Lung (tissue), 12 donors: ENCODE data around the gene IER3. TPM values are rescaled to one million over a fixed set of nuclear protein-coding genes. Genes with fewer than 3 reads are reported as not detected.
A peak's percentile ranks its signal among the peaks of the same experiment; 100 is the strongest.

ENCODE experiments used
- ATAC-seq: fragments of 200-7000 bp; cut with Tn5 transposase; one replicate; pipeline ENCODE4 v1.9.1; 2020; ENCODE audit warnings: moderate number of reproducible peaks; ENCODE audit not compliant: insufficient read depth, low FRiP score
- DNase-seq, 3 donors: peaks; one replicate each; pipeline ENCODE4 v3.0.0-alpha.2; 2013 to 2017
- H3K27ac ChIP-seq, 2 donors: one replicate each; pipeline ENCODE4 v1.5.1; 2013; ENCODE audit warnings: mild to moderate bottlenecking in 2 of 2, moderate library complexity in 2 of 2, control low read depth in 1 of 2, inconsistent platforms in 1 of 2, low read depth in 1 of 2, low read length in 1 of 2
- H3K27me3 ChIP-seq, 3 donors: one replicate each; pipeline ENCODE4 v1.5.1; 2013; ENCODE audit warnings: low read length in 2 of 3; ENCODE audit not compliant: control insufficient read depth in 3 of 3, insufficient read depth in 3 of 3
- H3K36me3 ChIP-seq, 4 donors: one replicate each; pipeline ENCODE4 v1.5.1; 2013; ENCODE audit warnings: low read length in 4 of 4, mild to moderate bottlenecking in 1 of 4, moderate library complexity in 1 of 4; ENCODE audit not compliant: control insufficient read depth in 4 of 4, insufficient read depth in 4 of 4
- H3K4me1 ChIP-seq, 5 donors: one replicate each; pipeline ENCODE4 v1.5.1; 2013; ENCODE audit warnings: low read length in 5 of 5, mild to moderate bottlenecking in 2 of 5, moderate library complexity in 1 of 5; ENCODE audit not compliant: control insufficient read depth in 5 of 5, insufficient read depth in 5 of 5
- H3K4me3 ChIP-seq: one replicate; pipeline ENCODE4 v1.5.1; 2013; ENCODE audit warnings: mild to moderate bottlenecking, control low read depth, moderate library complexity
- H3K9ac ChIP-seq, 2 donors: one replicate each; pipeline ENCODE4 v1.5.1; 2013; ENCODE audit warnings: low read length in 2 of 2, control low read depth in 1 of 2; ENCODE audit not compliant: insufficient read depth in 1 of 2
- H3K9me3 ChIP-seq, 4 donors: one replicate each; pipeline ENCODE4 v1.5.1; 2013; ENCODE audit warnings: low read length in 3 of 4, mild to moderate bottlenecking in 1 of 4, moderate library complexity in 1 of 4; ENCODE audit not compliant: control insufficient read depth in 4 of 4, insufficient read depth in 3 of 4
- WGBS, 2 donors: extraction: QIAGEN DNeasy Blood & Tissue Kit; methylation state at CpG; one replicate each; pipeline ENCODE4 v1.1.7; 2013; 5-methylcytosine and 5-hydroxymethylcytosine counted together
- polyA plus RNA-seq, 2 donors: library from polyadenylated mRNA; stranded (reverse); fragments of 200-250 nt; gene quantifications; one replicate each; pipeline ENCODE4 v1.2.1, GENCODE V29; 2013
- total RNA-seq, 2 donors: library from RNA; depleted of rRNA in 1 of 2; stranded (reverse); fragments of >200 nt in 1 of 2; gene quantifications; one replicate each; pipeline ENCODE4 v1.2.1, GENCODE V29; 2014 to 2021
- TF ChIP-seq, protein P1 (sequence below): IDR thresholded peaks from 2 replicates; pipeline ENCODE4 v1.5.1; 2012; ENCODE audit warnings: mild to moderate bottlenecking; ENCODE audit errors: control extremely low read depth, extremely low read depth
- donor health status: control.
- donor health status: control.
- donor health status: Bipolar disorder and iron deficiency.
- donor health status: healthy.
- donor health status: DM: yes; HTN: yes; CAD: no.

Gene IER3
- total and polyA plus RNA-seq, 4 donors: 16.7 to 302 (median 67.6) TPM

DNA sequence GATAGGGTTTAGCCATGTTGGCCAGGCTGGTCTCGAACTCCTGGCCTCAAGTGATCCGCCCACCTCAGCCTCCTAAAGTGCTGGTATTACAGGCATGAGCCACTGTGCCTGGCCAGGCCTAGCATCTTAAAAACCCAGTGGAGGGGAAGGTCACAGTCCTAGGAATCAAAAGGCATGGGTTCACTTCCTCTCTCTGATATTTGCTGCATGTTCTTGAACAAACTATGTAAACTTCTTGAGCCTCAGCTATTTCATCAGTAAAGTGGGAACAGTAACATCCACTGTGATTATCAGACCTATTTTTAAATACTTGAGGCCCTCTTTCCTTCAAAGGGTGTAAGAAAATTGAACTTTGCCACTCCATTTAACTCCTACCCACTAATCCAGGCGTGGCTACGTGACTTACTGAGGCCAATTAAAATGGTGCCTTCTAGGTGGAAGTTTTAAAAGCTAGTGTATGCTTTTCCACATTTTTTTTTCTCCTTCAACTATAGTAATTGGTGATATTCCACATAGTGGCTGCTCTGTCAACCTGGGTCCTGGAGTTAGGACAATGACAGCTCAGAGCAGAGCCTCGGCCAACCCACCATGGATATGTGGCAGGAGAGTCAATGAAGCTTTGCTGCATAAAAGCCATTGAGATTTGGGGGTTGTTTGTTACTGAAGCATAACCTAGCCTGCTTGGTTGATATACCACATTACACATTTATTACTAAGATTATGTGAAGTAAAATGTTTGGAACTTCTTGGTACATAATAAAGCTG, 32.2 kb upstream of the IER3 start:
- TF ChIP-seq, protein P1, sequence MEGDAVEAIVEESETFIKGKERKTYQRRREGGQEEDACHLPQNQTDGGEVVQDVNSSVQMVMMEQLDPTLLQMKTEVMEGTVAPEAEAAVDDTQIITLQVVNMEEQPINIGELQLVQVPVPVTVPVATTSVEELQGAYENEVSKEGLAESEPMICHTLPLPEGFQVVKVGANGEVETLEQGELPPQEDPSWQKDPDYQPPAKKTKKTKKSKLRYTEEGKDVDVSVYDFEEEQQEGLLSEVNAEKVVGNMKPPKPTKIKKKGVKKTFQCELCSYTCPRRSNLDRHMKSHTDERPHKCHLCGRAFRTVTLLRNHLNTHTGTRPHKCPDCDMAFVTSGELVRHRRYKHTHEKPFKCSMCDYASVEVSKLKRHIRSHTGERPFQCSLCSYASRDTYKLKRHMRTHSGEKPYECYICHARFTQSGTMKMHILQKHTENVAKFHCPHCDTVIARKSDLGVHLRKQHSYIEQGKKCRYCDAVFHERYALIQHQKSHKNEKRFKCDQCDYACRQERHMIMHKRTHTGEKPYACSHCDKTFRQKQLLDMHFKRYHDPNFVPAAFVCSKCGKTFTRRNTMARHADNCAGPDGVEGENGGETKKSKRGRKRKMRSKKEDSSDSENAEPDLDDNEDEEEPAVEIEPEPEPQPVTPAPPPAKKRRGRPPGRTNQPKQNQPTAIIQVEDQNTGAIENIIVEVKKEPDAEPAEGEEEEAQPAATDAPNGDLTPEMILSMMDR: no peak
- peaks cover 16 to 36% (median 22%) of the 10 kb centered on the region in 5 donors for H3K4me1 ChIP-seq
- WGBS, 2 donors: 82 to 97% methylated on average over 5 of the region's 5 CpGs

DNA sequence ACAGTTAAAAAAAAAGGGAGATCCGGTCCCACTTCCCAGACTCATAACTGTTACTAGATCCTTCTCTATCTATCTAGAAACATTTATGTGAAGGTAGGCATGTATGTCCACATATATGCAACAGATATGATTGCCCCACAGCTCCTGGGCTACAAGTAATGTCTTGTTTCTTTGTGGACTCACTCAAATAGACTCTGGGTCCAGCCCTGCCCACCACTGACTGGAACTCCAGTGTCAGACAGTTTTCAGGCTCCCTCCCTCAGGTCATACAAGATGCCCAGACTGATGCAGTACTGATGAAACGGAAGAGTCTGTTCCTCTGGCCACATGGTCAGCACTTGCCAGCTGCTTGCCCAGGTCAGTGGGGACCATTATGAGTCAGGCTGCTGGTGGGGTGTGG, 30.8 kb upstream of the IER3 start:
- Histone ChIP-seq H3K9ac (no peak overlapping the region), H3K9me3 (no peaks in the 10 kb centered on the region), H3K27ac (peak overlapping the region in 1 of 2 donors; percentile 73), H3K36me3 (no peaks in the 10 kb centered on the region), H3K4me3 (no peak overlapping the region), H3K4me1 (peaks cover 11 to 22% (median 18%) of the 10 kb centered on the region in 5 donors), H3K27me3 (no peaks in the 10 kb centered on the region)
- WGBS, 2 donors: 90 to 95% methylated on average over 2 of the region's 2 CpGs
- DNase-seq (no peak), ATAC-seq (no peak)
- TF ChIP-seq, protein P1: no peak

More for the DNA sequence above, 32.2 kb upstream of the IER3 start:
- H3K9me3 ChIP-seq: no peaks in the 10 kb centered on the region
- no peaks in the 10 kb centered on the region for H3K36me3 ChIP-seq
- no peak overlapping the region for H3K27ac ChIP-seq
- H3K27me3 ChIP-seq: no peaks in the 10 kb centered on the region
- ATAC-seq (no peak), DNase-seq (no peak)
- H3K4me3 ChIP-seq: no peak overlapping the region
- H3K9ac ChIP-seq: no peak overlapping the region

DNA sequence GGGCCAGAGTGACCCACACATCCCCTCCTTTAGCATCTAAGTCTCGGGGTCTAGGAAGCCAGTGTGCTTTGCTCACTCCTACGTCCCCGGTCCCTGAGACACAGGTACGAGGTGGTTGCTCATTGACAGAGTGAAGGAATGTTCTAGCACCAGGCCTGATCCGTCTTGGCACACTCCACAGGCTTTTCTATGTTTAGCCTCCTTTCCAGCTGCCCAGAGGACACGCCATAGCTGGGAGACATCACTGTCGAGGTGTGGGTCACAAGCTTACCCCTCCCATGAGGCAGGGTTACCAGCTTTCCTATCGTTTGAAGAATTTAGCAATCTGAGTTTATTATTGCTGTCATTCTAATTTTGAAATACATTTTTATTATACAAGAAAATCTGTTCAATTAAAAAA, 30.4 kb upstream of the IER3 start:
- WGBS, 2 donors: 73 to 81% methylated on average over 8 of the region's 8 CpGs
- H3K36me3 ChIP-seq: no peaks in the 10 kb centered on the region
- H3K4me1 ChIP-seq: peaks cover 8 to 19% (median 17%) of the 10 kb centered on the region in 5 donors
- no peak overlapping the region for H3K4me3 ChIP-seq
- DNase-seq: no peak
- TF ChIP-seq, protein P1: no peak
- no peak for ATAC-seq
- H3K9me3 ChIP-seq: no peaks in the 10 kb centered on the region
- peak overlapping the region in 1 of 2 donors; percentile 14 for H3K27ac ChIP-seq
- no peaks in the 10 kb centered on the region for H3K27me3 ChIP-seq
- H3K9ac ChIP-seq: no peak overlapping the region

DNA sequence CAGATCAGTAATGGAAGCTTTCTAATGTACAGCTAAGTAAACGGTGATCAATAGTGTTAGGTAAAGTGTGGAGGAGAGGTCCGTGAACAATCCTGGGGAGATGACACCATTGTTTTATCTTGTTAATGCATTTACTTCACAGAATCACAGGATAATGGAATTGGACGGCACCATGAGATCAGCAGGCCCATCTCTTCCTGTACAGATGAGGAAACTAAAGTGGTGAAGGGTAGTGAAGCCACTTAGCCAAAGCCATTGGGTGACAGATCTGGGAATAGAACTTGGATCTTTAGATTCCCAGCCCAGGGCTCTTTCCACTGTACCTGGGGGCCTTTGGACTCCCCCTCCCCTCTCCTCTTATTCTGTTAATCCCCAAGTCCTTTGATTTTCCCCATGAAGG, 26.2 kb upstream of the IER3 start:
- ATAC-seq: no peak
- H3K36me3 ChIP-seq: no peaks in the 10 kb centered on the region
- 71 to 76% methylated on average over 3 of the region's 3 CpGs for WGBS, 2 donors
- no peak overlapping the region for H3K4me3 ChIP-seq
- peak overlapping the region in 1 of 2 donors; percentile 84 for H3K27ac ChIP-seq
- TF ChIP-seq, protein P1: no peak
- H3K9ac ChIP-seq: no peak overlapping the region
- no peak for DNase-seq
- H3K4me1 ChIP-seq: peaks cover 0 to 22% (median 4%) of the 10 kb centered on the region in 5 donors
- no peaks in the 10 kb centered on the region for H3K27me3 ChIP-seq
- H3K9me3 ChIP-seq: no peaks in the 10 kb centered on the region
